Adipose tissue (tissue), 3 donors: Measurements from ENCODE around the gene GDF10. TPM values are rescaled to one million over a fixed set of nuclear protein-coding genes. Genes with fewer than 3 reads are reported as not detected.

Experiments
- H3K27ac ChIP-seq: one replicate; pipeline ENCODE4 v1.5.1; 2013; ENCODE audit warnings: low read depth, low read length
- WGBS, 3 donors: extraction: QIAGEN DNeasy Blood & Tissue Kit; methylation state at CpG; one replicate each; pipeline ENCODE4 v1.1.7; 2013; 5-methylcytosine and 5-hydroxymethylcytosine counted together
- polyA plus RNA-seq, 3 donors: library from polyadenylated mRNA; stranded (reverse); fragments of 200-250 nt; gene quantifications; one replicate each; pipeline ENCODE4 v1.2.3, GENCODE V29; 2013
- donor health status: healthy with polysubstance abuse.
- donor health status: Bipolar disorder and iron deficiency.
- donor health status: healthy.

The GDF10 gene
- polyA plus RNA-seq, 3 donors: 0.33 to 7.0 (median 0.34) TPM

- no peak overlapping the region for H3K27ac ChIP-seq
- WGBS, 3 donors: 82 to 92% (median 91%) methylated on average over 6 of the region's 6 CpGs
Measured at GRCh38 chr10:47287805-47288204, 12.2 kb upstream of the GDF10 start.

- no peak overlapping the region for H3K27ac ChIP-seq
- WGBS, 3 donors: 87 to 94% (median 87%) methylated on average over 8 of the region's 8 CpGs
Measured at GRCh38 chr10:47288236-47288635, 11.8 kb upstream of the GDF10 start.

- no peak overlapping the region for H3K27ac ChIP-seq
- 65 to 79% (median 77%) methylated on average over 9 of the region's 9 CpGs for WGBS, 3 donors
Measured at GRCh38 chr10:47288916-47289495, 11.0 kb upstream of the GDF10 start.

GRCh38 chr10:47289921-47290320, 10.1 kb upstream of the GDF10 start:
- H3K27ac ChIP-seq: no peak overlapping the region
- WGBS, 3 donors: 91 to 95% (median 94%) methylated on average over 6 of the region's 6 CpGs

GRCh38 chr10:47290338-47290737, 9.7 kb upstream of the GDF10 start:
- WGBS, 3 donors: 78 to 85% (median 81%) methylated on average over 3 of the region's 3 CpGs
- no peak overlapping the region for H3K27ac ChIP-seq

GRCh38 chr10:47291682-47292081, 8.3 kb upstream of the GDF10 start:
- WGBS, 3 donors: 53 to 68% (median 64%) methylated on average over 3 of the region's 3 CpGs
- H3K27ac ChIP-seq: no peak overlapping the region

- no peak overlapping the region for H3K27ac ChIP-seq
- 94 to 97% (median 96%) methylated on average over 9 of the region's 9 CpGs for WGBS, 3 donors
Measured at GRCh38 chr10:47294057-47294456, 5.9 kb upstream of the GDF10 start.

GRCh38 chr10:47294501-47294900, 5.5 kb upstream of the GDF10 start:
- WGBS, 3 donors: 79 to 91% (median 86%) methylated on average over 5 of the region's 5 CpGs
- H3K27ac ChIP-seq: no peak overlapping the region

- 83 to 93% (median 88%) methylated on average over 5 of the region's 5 CpGs for WGBS, 3 donors
- H3K27ac ChIP-seq: no peak overlapping the region
Measured at GRCh38 chr10:47295411-47295810, 4.6 kb upstream of the GDF10 start.

GRCh38 chr10:47296156-47296894, 3.7 kb upstream of the GDF10 start:
- WGBS, 3 donors: 34 to 65% (median 43%) methylated on average over 12 of the region's 12 CpGs
- H3K27ac ChIP-seq: no peak overlapping the region

- no peak overlapping the region for H3K27ac ChIP-seq
- WGBS, 3 donors: 47 to 85% (median 70%) methylated on average over 1 of the region's 1 CpG
Measured at GRCh38 chr10:47296941-47297340, 3.1 kb upstream of the GDF10 start.

- no peak overlapping the region for H3K27ac ChIP-seq
- 89 to 90% (median 90%) methylated on average over 12 of the region's 12 CpGs for WGBS, 3 donors
Measured at GRCh38 chr10:47297866-47298540, 2.0 kb upstream of the GDF10 start.

- H3K27ac ChIP-seq: no peak overlapping the region
- WGBS, 3 donors: 70 to 92% (median 83%) methylated on average over 1 of the region's 1 CpG
Measured at GRCh38 chr10:47298715-47299114, 1.3 kb upstream of the GDF10 start.

- H3K27ac ChIP-seq: no peak overlapping the region
- WGBS, 3 donors: 1 to 4% (median 3%) methylated on average over 55 to 57 of the region's 57 CpGs
Measured at GRCh38 chr10:47300429-47300931, 483 bp downstream of the GDF10 start.

GRCh38 chr10:47301833-47302232, 1.8 kb downstream of the GDF10 start:
- WGBS, 3 donors: 38 to 84% (median 81%) methylated on average over 2 of the region's 2 CpGs
- no peak overlapping the region for H3K27ac ChIP-seq

- no peak overlapping the region for H3K27ac ChIP-seq
- 89 to 91% (median 91%) methylated on average over 7 of the region's 7 CpGs for WGBS, 3 donors
Measured at GRCh38 chr10:47303105-47303504, 3.1 kb downstream of the GDF10 start.

GRCh38 chr10:47303866-47304265, 3.9 kb downstream of the GDF10 start:
- no peak overlapping the region for H3K27ac ChIP-seq
- WGBS, 3 donors: 61 to 91% (median 86%) methylated on average over 6 of the region's 6 CpGs

- H3K27ac ChIP-seq: no peak overlapping the region
- 31 to 59% (median 57%) methylated on average over 2 of the region's 2 CpGs for WGBS, 3 donors
Measured at GRCh38 chr10:47305566-47305965, 5.6 kb downstream of the GDF10 start.
